Fibroblast of skin of right biceps (primary cell): ENCODE results near the gene FHIT.
A peak's percentile ranks its signal among the peaks of the same experiment; 100 is the strongest.

Source experiments
- DNase-seq: peaks from one replicate; pipeline ENCODE4 v3.0.0-alpha.2; 2013

Gene FHIT

GRCh38 chr3:59886790-59887189 is 1364.5 kb downstream of the FHIT start:
- DNase-seq: no peak

- DNase-seq: no peak
Measured at GRCh38 chr3:59885899-59886400, 1365.3 kb downstream of the FHIT start.

- no peak for DNase-seq
Measured at GRCh38 chr3:59885101-59885500, 1366.2 kb downstream of the FHIT start.

GRCh38 chr3:59884409-59884808 is 1366.8 kb downstream of the FHIT start:
- no peak for DNase-seq

- no peak for DNase-seq
Measured at GRCh38 chr3:59882746-59883145, 1368.5 kb downstream of the FHIT start.

GRCh38 chr3:59880717-59881116 is 1370.5 kb downstream of the FHIT start:
- no peak for DNase-seq

- no peak for DNase-seq
Measured at GRCh38 chr3:59879031-59879581, 1372.1 kb downstream of the FHIT start.

- peak; percentile 75 for DNase-seq
Measured at GRCh38 chr3:59878038-59878427, 1373.2 kb downstream of the FHIT start.

GRCh38 chr3:59877263-59878037 is 1373.8 kb downstream of the FHIT start:
- DNase-seq: peak; percentile 56

GRCh38 chr3:59876533-59877062 is 1374.7 kb downstream of the FHIT start:
- no peak for DNase-seq

- DNase-seq: no peak
Measured at GRCh38 chr3:59873576-59874230, 1377.5 kb downstream of the FHIT start.

- DNase-seq: no peak
Measured at GRCh38 chr3:59872128-59872527, 1379.1 kb downstream of the FHIT start.

- no peak for DNase-seq
Measured at GRCh38 chr3:59867185-59868002, 1383.9 kb downstream of the FHIT start.

GRCh38 chr3:59866076-59866475 is 1385.2 kb downstream of the FHIT start:
- DNase-seq: no peak

- no peak for DNase-seq
Measured at GRCh38 chr3:59865351-59865750, 1385.9 kb downstream of the FHIT start.

- DNase-seq: peak; percentile 63
Measured at GRCh38 chr3:59862686-59863085, 1388.6 kb downstream of the FHIT start.

- DNase-seq: peak; percentile 71
Measured at GRCh38 chr3:59857589-59858346, 1393.5 kb downstream of the FHIT start.

GRCh38 chr3:59856934-59857460 is 1394.3 kb downstream of the FHIT start:
- DNase-seq: no peak

GRCh38 chr3:59854061-59854709 is 1397.1 kb downstream of the FHIT start:
- no peak for DNase-seq

- no peak for DNase-seq
Measured at GRCh38 chr3:59850417-59850816, 1400.8 kb downstream of the FHIT start.

GRCh38 chr3:59845386-59845785 is 1405.9 kb downstream of the FHIT start:
- DNase-seq: no peak
